Keratinocyte (primary cell): ENCODE results near the gene CSTF1. TPM values are rescaled to one million over a fixed set of nuclear protein-coding genes. Genes with fewer than 3 reads are reported as not detected.

ENCODE experiments used
- DNase-seq: peaks from one replicate; pipeline ENCODE4 v3.0.0-alpha.2; 2011; ENCODE audit warnings: low read depth, missing footprints, low spot score
- FAIRE-seq: peaks from 2 replicates; lab custom pipeline; 2011; peaks lifted over from hg19 to GRCh38; lab: Jason Lieb, UNC
- H2AFZ ChIP-seq: 2 replicates; pipeline ENCODE4 v1.6.0; 2012; ENCODE audit warnings: low read length, control low read depth, inconsistent platforms; ENCODE audit not compliant: control insufficient read depth
- H3K27ac ChIP-seq: 2 replicates; pipeline ENCODE4 v1.5.1; 2011; ENCODE audit warnings: low read length; ENCODE audit not compliant: control insufficient read depth, insufficient read depth
- H3K27me3 ChIP-seq: 3 replicates; pipeline ENCODE4 v1.6.0; 2011; ENCODE audit warnings: low read length; ENCODE audit not compliant: control insufficient read depth, insufficient read depth; ENCODE audit errors: extremely low read depth
- H3K36me3 ChIP-seq, 2 experiments: 2 replicates in 1 of 2; 3 replicates in 1 of 2; pipeline ENCODE4 v1.5.1; 2011; ENCODE audit warnings: low read length in 2 of 2, mild to moderate bottlenecking in 1 of 2; ENCODE audit not compliant: control insufficient read depth in 2 of 2, insufficient read depth in 2 of 2; ENCODE audit errors: extremely low read depth in 1 of 2
- H3K4me1 ChIP-seq: 3 replicates; pipeline ENCODE4 v1.5.1; 2011; ENCODE audit warnings: low read length; ENCODE audit not compliant: control insufficient read depth, insufficient read depth; ENCODE audit errors: extremely low read depth
- H3K4me2 ChIP-seq: 3 replicates; pipeline ENCODE4 v1.6.0; 2011; ENCODE audit warnings: low read depth, low read length; ENCODE audit not compliant: control insufficient read depth, insufficient read depth; ENCODE audit errors: extremely low read depth
- H3K4me3 ChIP-seq, 3 experiments: fragments of 200-600 bp in 1 of 3; sonication (generic) in 1 of 3; 2 replicates in 2 of 3; 3 replicates in 1 of 3; pipeline ENCODE4 v1.5.1; 2011 to 2016; ENCODE audit warnings: low read length in 3 of 3, mild to moderate bottlenecking in 3 of 3, control low read depth in 2 of 3, inconsistent platforms in 1 of 3, low read depth in 1 of 3, mixed read lengths in 1 of 3, mixed run types in 1 of 3, moderate library complexity in 1 of 3; ENCODE audit not compliant: control insufficient read depth in 2 of 3, insufficient read depth in 2 of 3; ENCODE audit errors: extremely low read depth in 1 of 3
- H3K79me2 ChIP-seq: 2 replicates; pipeline ENCODE4 v1.6.0; 2012; ENCODE audit warnings: low read length; ENCODE audit not compliant: control insufficient read depth, insufficient read depth
- H3K9ac ChIP-seq: 3 replicates; pipeline ENCODE4 v1.6.0; 2011; ENCODE audit warnings: low read length; ENCODE audit not compliant: control insufficient read depth, insufficient read depth; ENCODE audit errors: extremely low read depth
- H3K9me1 ChIP-seq: 3 replicates; pipeline ENCODE4 v1.6.0; 2011; ENCODE audit warnings: low read length; ENCODE audit not compliant: control insufficient read depth, insufficient read depth; ENCODE audit errors: extremely low read depth
- H3K9me3 ChIP-seq: 2 replicates; pipeline ENCODE4 v1.5.1; 2012; ENCODE audit warnings: low read depth, low read length; ENCODE audit not compliant: control insufficient read depth
- H4K20me1 ChIP-seq: 3 replicates; pipeline ENCODE4 v1.6.0; 2011; ENCODE audit warnings: low read length; ENCODE audit not compliant: control insufficient read depth, insufficient read depth; ENCODE audit errors: extremely low read depth
- EZH2 ChIP-seq: IDR thresholded peaks from one replicate; pipeline ENCODE4 v1.6.1; 2012; ENCODE audit warnings: inconsistent platforms, mild to moderate bottlenecking, low read length, moderate library complexity
- dilution Hi-C: fragments of 300-500 bp; cut with MboI; formaldehyde crosslinking; loops from one replicate; pipeline ENCODE4 v1.7.0; 2020; ENCODE audit warnings: low sequenced_read_pairs; ENCODE audit not compliant: extremely low pct_ligation_motif_present
- polyA plus RNA-seq, 5 experiments: library from polyadenylated mRNA; depleted of rRNA in 3 of 5; stranded (reverse) in 3 of 5; stranded (forward) in 1 of 5; unstranded in 1 of 5; fragments of >200 nt; gene quantifications; 1 replicate in 1 of 5; 2 replicates in 3 of 5; 3 replicates in 1 of 5; pipeline versions ENCODE4 v1.2.1 to v1.2.3, GENCODE V29; 2011 to 2012; ENCODE audit warnings: missing spikeins in 2 of 5, low read depth in 1 of 5, low replicate concordance in 1 of 5
- TF ChIP-seq, protein P1 (sequence below), 3 experiments: IDR thresholded peaks in 1 of 3; conservative IDR thresholded peaks in 1 of 3; optimal IDR thresholded peaks in 1 of 3; 2 replicates in 2 of 3; 3 replicates in 1 of 3; pipeline versions ENCODE3 to v1.5.1; 2011; ENCODE audit warnings: low read length in 3 of 3, mild to moderate bottlenecking in 3 of 3, moderate library complexity in 2 of 3, control low read depth in 1 of 3, inconsistent platforms in 1 of 3; ENCODE audit not compliant: insufficient read depth in 2 of 3; ENCODE audit errors: extremely low read depth in 1 of 3

Gene CSTF1
- polyA plus RNA-seq, 1 donor (not counting 4 experiments of a cell fraction or from before 2014, with no cell fraction given): 40.3 TPM

DNA sequence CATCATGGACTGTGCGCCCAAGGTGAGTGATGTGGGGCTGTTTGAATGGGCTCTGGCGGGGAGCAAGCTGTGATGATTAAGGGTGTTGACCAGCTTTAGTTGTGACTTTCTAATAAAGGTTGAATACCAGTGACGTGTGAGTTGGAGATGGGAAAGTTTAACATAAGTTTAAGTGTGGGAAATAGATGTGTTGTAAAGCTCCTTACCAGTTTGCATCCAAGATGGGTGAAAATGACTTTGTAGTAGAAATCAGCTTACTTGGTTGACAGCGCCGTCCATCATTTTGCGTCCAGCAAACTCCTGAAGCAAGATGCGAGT is 20.0 kb downstream of the CSTF1 start:
- Histone ChIP-seq H3K9me3 (no peaks in the 10 kb centered on the region), H3K27ac (no peak overlapping the region), H3K27me3 (no peaks in the 10 kb centered on the region), H4K20me1 (no peaks in the 10 kb centered on the region), H3K9ac (no peak overlapping the region), H3K4me1 (no peaks in the 10 kb centered on the region), H2AFZ (no peak overlapping the region), H3K9me1 (no peaks in the 10 kb centered on the region), H3K4me2 (no peak overlapping the region), H3K4me3 (no peak overlapping the region), H3K36me3 (peaks cover 4 to 5% of the 10 kb centered on the region in 2 experiments), H3K79me2 (no peaks in the 10 kb centered on the region)
- dilution Hi-C loops: no loop called here
- no peak for FAIRE-seq
- no peak for DNase-seq
- TF ChIP-seq EZH2: no peak
- TF ChIP-seq, protein P1, sequence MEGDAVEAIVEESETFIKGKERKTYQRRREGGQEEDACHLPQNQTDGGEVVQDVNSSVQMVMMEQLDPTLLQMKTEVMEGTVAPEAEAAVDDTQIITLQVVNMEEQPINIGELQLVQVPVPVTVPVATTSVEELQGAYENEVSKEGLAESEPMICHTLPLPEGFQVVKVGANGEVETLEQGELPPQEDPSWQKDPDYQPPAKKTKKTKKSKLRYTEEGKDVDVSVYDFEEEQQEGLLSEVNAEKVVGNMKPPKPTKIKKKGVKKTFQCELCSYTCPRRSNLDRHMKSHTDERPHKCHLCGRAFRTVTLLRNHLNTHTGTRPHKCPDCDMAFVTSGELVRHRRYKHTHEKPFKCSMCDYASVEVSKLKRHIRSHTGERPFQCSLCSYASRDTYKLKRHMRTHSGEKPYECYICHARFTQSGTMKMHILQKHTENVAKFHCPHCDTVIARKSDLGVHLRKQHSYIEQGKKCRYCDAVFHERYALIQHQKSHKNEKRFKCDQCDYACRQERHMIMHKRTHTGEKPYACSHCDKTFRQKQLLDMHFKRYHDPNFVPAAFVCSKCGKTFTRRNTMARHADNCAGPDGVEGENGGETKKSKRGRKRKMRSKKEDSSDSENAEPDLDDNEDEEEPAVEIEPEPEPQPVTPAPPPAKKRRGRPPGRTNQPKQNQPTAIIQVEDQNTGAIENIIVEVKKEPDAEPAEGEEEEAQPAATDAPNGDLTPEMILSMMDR (optimal IDR thresholded peaks at IDR 0.05 in 1 of 3, IDR thresholded peaks at IDR 0.05 in 1 of 3, conservative IDR thresholded peaks at IDR 0.05 in 1 of 3; ENCODE audit: extremely low read depth in 1 of 3, insufficient read depth in 2 of 3, low read length in 3 of 3): no peak

DNA sequence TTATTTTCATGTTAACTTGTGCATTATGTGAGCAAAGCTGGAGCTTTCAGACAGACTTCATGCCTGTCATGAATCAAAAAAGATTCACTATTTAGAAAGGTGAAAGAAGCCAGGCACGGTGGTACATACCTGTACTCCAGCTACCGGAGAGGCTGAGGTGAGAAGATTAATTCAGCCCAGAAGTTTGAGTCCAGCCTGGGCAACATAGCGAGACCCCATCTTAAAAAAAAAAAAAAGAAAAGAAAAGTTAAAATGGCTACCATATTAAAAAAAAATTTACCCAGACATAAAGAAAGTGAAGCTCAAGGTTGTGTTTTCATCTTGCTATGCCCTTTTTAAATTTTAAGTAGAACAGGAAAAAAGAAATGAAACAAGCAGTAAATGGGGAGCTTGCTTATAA is 20.5 kb downstream of the CSTF1 start:
- H3K27me3 ChIP-seq: no peaks in the 10 kb centered on the region
- H3K36me3 ChIP-seq: peaks cover 0 to 4% of the 10 kb centered on the region in 2 experiments
- H3K4me3 ChIP-seq: no peak overlapping the region
- no peak overlapping the region for H3K4me2 ChIP-seq
- H3K9me3 ChIP-seq: no peaks in the 10 kb centered on the region
- H3K9ac ChIP-seq: no peak overlapping the region
- no peak overlapping the region for H2AFZ ChIP-seq
- no peaks in the 10 kb centered on the region for H4K20me1 ChIP-seq
- TF ChIP-seq, protein P1 (optimal IDR thresholded peaks at IDR 0.05 in 1 of 3, IDR thresholded peaks at IDR 0.05 in 1 of 3, conservative IDR thresholded peaks at IDR 0.05 in 1 of 3; ENCODE audit: extremely low read depth in 1 of 3, insufficient read depth in 2 of 3, low read length in 3 of 3): no peak
- no peak for TF ChIP-seq EZH2
- no peaks in the 10 kb centered on the region for H3K9me1 ChIP-seq
- no peak for DNase-seq
- dilution Hi-C loops: no loop called here
- FAIRE-seq: no peak
- no peak overlapping the region for H3K27ac ChIP-seq
- H3K4me1 ChIP-seq: no peaks in the 10 kb centered on the region
- H3K79me2 ChIP-seq: no peaks in the 10 kb centered on the region
